Epidermal melanocyte (primary cell): ENCODE measurements around the gene ANTXR2.
"Not testable (repeated sequence)": the region's sequence is repeated elsewhere in the genome, so short reads cannot be mapped to it uniquely, and the experiment has no call there.

Experiments used
- DNase-seq: peaks from one replicate; pipeline ENCODE4 v3.0.0; 2011; ENCODE audit warnings: low spot score; ENCODE audit not compliant: insufficient read length

ANTXR2 gene

GRCh38 chr4:79991601-79992000, 81.4 kb downstream of the ANTXR2 start:
- DNase-seq = no peak

GRCh38 chr4:79991100-79991499, 81.9 kb downstream of the ANTXR2 start:
- not testable (repeated sequence) for DNase-seq

GRCh38 chr4:79987401-79987800, 85.6 kb downstream of the ANTXR2 start:
- no peak for DNase-seq

- DNase-seq = no peak
Measured at GRCh38 chr4:79983431-79983830, 89.6 kb downstream of the ANTXR2 start.

- DNase-seq = no peak
Measured at GRCh38 chr4:79982601-79983322, 90.3 kb downstream of the ANTXR2 start.

- DNase-seq = no peak
Measured at GRCh38 chr4:79980448-79980847, 92.6 kb downstream of the ANTXR2 start.

GRCh38 chr4:79979785-79980437, 93.1 kb downstream of the ANTXR2 start:
- no peak for DNase-seq

- no peak for DNase-seq
Measured at GRCh38 chr4:79977131-79977840, 95.7 kb downstream of the ANTXR2 start.

GRCh38 chr4:79964400-79965211, 108.4 kb downstream of the ANTXR2 start:
- no peak for DNase-seq

- no peak for DNase-seq
Measured at GRCh38 chr4:79964020-79964399, 109.0 kb downstream of the ANTXR2 start.

- no peak for DNase-seq
Measured at GRCh38 chr4:79959652-79960051, 113.4 kb downstream of the ANTXR2 start.

- DNase-seq = no peak
Measured at GRCh38 chr4:79958466-79959264, 114.4 kb downstream of the ANTXR2 start.

- DNase-seq = no peak
Measured at GRCh38 chr4:79949178-79949577, 123.9 kb downstream of the ANTXR2 start.

GRCh38 chr4:79948739-79949138, 124.3 kb downstream of the ANTXR2 start:
- DNase-seq = no peak

- no peak for DNase-seq
Measured at GRCh38 chr4:79948261-79948660, 124.8 kb downstream of the ANTXR2 start.

GRCh38 chr4:79947386-79947785, 125.6 kb downstream of the ANTXR2 start:
- DNase-seq = no peak

- no peak for DNase-seq
Measured at GRCh38 chr4:79935274-79935673, 137.8 kb downstream of the ANTXR2 start.

- DNase-seq = no peak
Measured at GRCh38 chr4:79934660-79935059, 138.4 kb downstream of the ANTXR2 start.

GRCh38 chr4:79927931-79928330, 145.1 kb downstream of the ANTXR2 start:
- DNase-seq = no peak

- no peak for DNase-seq
Measured at GRCh38 chr4:79923281-79923680, 149.7 kb downstream of the ANTXR2 start.

- no peak for DNase-seq
Measured at GRCh38 chr4:79922011-79922410, 151.0 kb downstream of the ANTXR2 start.
